Measurements from ENCODE around the gene UNK. TPM values are rescaled to one million over a fixed set of nuclear protein-coding genes. Genes with fewer than 3 reads are reported as not detected.
"Not testable (repeated sequence)": the region's sequence is repeated elsewhere in the genome, so short reads cannot be mapped to it uniquely, and the experiment has no call there.

UNK gene
- total RNA-seq, 1 donor from 2014 or later = 16.9 TPM

DNA sequence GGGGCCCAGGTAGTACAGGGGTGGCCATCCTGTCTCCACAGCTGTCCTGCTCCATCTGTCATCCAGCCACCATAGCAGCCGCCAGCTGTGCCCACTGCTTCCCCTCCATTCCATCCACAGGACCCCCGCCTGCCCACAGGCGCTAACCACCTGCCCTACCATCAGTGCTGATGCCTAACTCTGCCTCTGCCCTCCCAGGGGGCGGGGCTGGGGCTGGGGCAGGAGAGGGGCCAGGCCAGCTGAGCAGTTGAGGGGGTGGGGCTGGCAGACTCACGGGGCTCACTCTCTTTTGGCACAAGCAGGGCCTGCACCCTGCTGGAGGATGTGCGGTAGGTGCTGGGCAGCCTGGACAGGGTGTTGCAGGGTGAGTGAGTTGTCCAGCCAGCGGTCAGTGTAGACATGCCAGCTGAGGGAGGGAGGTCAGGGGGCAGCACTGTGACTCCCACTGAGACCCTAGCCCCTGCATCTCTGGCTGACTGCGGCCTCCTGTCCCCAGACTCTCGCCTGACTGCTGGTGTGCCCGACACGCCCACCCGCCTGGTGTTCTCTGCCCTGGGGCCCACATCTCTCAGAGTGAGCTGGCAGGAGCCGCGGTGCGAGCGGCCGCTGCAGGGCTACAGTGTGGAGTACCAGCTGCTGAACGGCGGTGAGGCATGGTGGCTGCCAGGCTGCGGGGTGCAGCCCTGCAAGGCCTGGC is 29.3 kb upstream of the UNK start:
- peak; percentile 88 for DNase-seq

DNA sequence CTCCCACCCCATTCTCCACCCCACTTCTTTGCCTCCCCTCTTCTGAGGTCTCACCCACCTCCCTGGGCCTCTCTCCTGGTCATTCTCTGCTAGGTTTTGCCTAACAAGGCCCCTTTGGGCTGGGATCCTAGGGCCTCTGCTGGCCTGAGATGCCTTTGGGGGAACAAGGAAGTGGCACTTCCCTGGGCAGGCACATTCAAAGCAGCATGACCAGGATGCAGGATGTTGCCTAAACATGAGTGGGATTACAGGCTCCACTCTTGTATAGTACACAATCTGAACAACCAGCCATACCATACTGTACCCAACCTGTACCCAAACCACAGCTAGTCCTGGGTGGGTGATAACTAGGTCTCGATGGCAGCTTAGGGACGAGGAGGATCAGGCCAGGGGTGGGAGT is 28.6 kb upstream of the UNK start:
- DNase-seq = no peak

DNA sequence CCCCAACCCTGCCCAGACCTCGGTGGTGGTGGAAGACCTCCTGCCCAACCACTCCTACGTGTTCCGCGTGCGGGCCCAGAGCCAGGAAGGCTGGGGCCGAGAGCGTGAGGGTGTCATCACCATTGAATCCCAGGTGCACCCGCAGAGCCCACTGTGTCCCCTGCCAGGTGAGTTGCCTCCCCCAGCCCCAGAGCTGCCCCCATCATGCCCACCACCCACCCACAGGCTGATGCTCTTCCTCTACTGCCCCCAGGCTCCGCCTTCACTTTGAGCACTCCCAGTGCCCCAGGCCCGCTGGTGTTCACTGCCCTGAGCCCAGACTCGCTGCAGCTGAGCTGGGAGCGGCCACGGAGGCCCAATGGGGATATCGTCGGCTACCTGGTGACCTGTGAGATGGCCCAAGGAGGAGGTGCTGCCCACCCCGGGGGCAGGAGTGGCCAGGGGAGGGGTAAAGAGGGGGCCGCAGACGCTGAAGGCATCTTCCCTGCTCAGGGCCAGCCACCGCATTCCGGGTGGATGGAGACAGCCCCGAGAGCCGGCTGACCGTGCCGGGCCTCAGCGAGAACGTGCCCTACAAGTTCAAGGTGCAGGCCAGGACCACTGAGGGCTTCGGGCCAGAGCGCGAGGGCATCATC is 28.0 kb upstream of the UNK start:
- DNase-seq = no peak

DNA sequence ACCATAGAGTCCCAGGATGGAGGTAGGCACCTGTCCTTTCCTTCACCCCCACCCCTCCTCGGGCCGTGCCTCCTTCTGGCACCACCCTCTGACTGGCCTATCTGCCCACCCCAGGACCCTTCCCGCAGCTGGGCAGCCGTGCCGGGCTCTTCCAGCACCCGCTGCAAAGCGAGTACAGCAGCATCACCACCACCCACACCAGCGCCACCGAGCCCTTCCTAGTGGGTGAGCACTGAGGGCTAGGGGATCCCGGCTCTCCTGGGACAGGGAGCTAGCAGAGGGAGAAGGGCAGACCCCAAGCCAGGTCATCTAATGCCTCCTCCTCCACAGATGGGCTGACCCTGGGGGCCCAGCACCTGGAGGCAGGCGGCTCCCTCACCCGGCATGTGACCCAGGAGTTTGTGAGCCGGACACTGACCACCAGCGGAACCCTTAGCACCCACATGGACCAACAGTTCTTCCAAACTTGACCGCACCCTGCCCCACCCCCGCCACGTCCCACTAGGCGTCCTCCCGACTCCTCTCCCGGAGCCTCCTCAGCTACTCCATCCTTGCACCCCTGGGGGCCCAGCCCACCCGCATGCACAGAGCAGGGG is 27.4 kb upstream of the UNK start:
- no peak for DNase-seq

DNA sequence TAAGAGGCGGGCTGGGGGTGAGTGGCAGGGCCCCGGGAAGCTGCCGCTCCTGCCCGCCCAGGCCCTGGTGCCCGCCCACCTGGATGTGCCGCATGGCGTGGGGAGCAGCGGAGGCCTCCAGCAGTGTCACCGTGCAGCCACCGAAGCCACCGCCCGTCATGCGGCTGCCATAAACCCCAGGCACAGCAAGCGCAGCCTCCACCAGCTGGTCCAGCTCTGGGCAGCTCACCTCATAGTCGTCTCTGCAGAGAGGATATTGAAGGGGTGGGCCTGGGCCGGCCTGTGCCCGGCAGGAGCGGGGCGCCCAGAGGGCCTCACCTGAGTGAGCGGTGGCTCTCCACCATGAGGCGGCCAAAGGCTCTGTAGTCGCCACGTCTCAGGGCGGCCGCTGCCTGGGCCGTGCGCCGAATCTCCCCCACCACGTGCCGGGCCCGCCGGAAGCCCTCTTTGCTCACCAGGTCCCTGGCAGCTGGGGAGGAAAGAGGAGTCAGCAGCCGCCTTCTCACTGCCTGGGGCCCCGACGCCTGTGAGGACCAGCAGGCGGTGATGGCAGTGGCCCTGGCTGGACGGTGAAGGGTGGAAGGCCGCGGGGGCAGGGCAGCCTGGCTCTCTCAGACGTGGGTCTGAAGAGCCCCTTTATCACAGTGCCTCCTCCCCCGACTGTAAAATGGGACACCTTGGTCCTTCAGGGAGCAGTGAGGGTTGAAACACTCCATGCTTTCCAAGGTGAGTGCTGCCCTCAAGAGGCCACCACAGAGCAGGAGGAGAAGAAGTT is 26.3 kb upstream of the UNK start:
- no peak for DNase-seq

DNA sequence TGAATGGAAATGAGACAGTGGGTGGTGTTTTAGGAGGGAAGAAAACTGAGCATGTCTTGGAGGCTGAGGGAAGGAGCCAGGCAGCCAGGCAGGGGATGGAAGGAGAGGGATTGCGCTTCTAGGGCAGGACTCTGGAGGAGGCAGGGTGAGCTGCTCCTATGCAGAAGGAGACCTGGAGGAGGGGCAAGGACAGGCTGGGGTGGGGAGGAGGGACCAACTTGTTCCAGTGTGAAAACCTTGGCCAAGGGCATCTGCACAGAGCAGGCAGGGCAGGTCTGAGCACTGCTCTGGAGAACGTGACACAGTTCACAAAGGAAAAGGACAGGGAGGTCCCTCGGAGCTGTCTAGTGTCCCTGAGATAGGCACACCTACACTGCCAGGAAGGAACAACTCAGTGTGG is 25.1 kb upstream of the UNK start:
- DNase-seq = no peak

DNA sequence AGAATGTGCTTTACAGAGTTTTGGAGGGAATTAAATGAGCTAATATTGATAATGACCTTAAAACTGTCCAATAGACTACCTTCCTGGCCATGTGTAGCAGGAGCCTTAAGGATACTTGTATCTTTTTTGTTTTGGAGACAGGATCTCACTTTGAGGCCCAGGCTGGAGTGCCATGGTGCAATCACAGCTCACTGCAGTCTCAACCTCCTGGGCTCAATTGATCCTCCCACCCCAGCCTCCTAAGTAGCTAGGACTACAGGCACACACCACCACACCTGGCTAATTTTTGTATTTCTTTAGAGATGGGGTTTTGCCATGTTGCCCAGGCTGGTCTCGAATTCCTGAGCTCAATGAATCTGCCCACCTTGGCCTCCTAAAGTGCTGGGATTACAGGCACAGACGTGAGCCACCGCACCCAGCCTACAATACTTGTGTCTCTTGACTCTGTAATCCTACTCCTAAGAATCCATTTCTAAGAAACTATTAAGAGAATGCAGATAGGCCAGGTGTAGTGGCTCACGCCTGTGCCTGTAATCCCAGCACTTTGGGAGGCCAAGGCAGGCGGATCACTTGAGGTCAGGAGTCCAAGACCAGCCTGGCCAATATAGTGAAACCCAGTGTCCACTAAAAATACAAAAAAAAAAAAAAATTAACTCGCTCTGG is 24.5 kb upstream of the UNK start:
- DNase-seq = not testable (repeated sequence)

DNA sequence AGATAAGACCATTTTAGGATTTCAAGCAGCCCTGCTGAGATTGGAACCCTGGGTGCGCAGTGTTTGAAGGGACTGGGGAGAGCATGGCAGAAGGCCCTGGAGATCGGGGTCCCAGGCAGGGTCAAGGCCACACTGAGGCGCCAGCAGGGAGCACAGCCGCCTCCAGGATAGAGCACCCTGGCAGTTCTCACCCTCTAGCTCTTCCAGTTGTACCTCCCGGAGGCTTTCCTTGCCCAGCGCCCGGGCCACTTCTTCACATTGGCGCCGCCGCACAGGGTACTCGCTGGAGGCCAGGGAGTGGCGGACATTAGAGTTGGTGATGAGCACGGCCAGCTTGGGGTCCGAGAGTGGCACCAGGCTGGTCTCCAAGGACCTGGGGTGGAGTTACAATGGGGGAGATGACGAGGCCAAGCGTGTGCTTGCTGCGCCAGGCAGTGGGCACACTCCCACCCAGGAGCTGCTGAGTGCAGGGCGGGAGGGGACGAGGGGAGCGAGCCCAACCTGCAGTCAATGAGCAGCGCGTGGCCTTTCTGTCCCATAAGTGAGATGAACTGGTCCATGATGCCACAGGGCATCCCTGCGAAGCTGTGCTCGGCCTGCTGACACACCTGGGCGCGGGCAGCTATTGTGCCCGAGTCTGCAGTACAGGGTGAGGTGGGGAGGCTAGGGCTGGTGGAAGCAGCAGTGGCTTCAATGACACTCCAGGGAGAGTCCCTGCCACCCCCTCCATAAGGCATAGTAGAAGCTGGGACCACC is 21.9 kb upstream of the UNK start:
- no peak for DNase-seq

DNA sequence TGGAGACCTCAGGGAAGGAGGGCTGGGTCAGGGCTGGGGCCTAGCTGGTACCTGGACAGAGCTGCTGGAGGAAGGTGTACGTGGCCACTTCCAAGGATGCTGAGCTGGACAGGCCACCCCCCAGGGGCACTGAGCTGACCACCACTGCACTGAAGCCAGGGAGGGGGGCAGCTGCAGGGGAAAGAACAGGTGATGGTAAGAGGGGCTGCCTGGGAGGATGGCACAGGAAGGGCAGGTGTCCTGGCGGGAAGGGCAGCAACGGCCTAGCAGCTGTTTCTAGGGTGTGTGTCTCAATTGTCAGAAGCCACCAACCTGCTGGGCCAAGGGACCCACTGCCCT is 21.4 kb upstream of the UNK start:
- no peak for DNase-seq

DNA sequence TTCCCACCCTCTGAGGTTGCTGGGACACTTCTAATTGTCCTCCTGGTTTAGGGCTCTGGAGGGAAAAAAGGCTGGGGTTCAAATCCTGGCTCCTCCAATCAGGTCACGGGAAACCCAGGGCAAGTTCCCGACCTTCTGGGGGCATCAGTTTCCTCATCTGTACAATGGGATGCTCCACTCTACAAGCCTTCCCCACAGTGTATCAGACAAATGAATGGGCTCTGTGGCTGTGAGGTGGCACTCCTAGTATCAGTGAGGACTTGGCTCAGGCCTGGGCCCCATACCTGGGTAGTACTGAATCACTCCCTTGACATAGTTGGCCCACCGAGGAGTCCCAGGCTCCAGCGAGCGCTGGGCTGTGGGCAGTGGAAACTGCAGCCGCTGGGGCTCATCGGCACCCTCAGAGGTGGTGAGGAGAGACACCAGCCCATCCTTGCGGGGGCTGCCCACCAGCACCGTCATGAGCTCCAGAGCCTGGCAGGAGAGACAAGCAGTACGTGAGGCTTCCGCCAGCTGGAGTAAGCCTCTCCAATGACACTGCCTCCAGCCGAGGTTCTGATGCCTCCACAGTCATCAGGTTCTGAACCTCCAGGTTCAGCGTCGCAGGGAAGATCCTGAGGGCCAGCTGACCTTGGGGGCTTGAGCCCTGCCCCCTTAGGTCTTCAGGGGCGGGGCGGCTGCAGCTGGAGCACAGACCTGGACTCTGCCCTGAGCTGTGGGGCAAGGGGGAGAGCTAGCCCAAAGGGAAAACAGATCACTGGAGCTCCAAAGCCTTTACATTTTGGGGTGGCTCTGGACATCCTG is 20.8 kb upstream of the UNK start:
- DNase-seq = no peak

DNA sequence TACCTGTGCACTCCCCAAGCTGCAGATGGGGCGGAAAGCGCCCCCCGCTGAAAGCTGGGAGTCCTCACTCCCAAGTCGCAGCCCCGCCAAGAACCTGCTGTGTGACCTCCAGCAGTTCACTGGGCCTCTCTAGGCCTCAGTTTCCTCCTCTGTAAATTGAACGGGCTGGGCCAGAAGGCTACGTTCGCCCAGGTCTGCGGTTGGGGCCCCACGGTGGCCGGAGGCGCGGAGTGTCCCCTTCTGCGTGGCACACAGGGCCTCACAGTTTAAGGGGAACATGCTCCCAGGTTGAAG is 20.2 kb upstream of the UNK start:
- DNase-seq = no peak

DNA sequence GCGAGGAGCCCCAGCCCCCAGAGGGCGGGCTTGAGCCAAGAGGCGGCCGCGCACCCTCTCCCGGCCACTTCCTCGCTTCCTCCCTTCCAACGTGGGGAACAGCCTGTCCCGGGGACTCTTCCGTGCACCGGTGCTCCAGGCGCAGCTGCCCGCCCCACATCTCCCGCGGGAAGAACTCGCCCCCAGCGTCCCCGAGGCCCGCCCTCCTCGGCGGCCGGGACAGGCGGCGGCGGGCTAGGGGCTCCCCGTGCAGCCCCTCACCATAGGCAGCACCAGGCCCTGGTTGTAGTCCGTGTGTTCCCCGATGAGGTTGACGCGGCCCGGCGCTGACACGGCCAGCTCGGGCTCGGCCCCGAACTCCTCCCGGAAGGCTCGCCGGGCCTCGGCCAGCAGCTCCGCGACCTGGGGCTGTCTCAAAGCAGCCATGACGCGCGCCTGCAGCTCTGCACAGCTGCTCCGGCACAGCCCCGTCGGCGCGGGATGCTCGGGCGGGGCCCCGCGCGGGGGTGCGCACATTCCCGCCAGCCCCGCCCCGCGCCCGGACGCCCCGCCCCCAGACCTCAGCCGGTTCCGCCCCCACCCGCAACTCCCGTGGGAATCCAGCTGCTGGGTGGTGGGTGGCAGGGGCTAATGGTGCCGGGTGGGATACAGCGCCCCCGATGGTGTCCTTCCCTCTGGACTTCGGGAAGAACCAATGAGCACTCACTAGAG is 19.7 kb upstream of the UNK start, which contains the start of gene GALK1:
GALK1 (minus strand) TSS at position 482 of the 711 bp plus-strand sequence; CDS start at position 426, 56 bp downstream.
- DNase-seq = peak; percentile 88

DNA sequence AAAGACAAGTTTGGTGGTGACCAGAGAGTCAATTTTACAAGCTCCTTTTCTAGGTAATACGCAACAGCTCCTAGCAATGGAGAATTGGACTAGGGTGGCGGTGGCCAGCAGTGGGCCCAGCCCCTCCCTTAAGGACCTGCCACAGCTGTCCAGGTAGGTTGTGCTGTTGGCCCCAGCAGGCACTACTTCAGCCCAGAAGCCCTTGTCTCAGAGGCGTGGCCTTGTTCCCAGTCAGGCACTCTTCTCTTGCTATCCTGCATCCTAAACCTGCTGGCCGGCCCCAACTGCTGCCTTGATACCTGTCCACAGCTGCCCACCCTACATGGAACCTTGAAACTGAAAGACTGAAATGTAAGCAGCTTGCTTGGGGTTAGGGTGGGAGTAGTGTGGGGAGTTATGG is 18.6 kb upstream of the UNK start:
- no peak for DNase-seq

DNA sequence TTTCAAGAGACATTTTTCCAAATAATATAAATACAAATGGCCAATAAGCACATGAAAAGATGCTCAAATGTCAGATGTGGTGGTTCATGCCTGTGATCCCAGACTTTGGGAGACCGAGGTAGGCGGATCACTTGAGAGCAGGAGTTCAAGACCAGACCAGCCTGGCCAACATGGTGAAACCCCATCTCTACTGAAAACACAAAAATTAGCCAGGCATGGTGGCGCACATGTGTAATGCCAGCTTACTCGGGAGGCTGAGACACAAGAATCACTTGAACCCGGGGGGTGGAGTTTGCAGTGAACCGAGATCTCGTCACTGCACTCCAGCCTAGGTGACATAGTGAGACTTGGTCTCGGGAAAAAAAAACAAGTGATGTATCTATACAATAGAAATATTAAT is 16.7 kb upstream of the UNK start:
- DNase-seq = no peak

DNA sequence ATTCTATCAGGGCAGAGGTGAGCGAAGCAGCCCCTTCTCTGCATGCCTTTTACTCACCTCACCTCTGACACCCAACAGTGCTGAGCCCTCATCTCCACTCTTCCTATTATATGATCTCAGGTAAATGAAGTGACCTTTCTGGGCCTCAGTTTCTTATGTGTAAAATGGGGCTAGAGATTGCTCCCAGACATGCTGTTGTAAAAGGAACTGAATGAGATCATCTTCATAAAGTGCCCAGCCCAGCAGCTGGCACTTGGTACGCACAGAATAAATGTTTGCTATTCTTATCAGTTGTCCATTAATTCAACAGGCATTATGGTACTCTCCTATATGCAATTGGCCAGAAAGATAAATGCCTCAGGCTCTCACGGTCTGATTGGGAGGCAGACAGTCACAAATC is 15.1 kb upstream of the UNK start:
- no peak for DNase-seq

DNA sequence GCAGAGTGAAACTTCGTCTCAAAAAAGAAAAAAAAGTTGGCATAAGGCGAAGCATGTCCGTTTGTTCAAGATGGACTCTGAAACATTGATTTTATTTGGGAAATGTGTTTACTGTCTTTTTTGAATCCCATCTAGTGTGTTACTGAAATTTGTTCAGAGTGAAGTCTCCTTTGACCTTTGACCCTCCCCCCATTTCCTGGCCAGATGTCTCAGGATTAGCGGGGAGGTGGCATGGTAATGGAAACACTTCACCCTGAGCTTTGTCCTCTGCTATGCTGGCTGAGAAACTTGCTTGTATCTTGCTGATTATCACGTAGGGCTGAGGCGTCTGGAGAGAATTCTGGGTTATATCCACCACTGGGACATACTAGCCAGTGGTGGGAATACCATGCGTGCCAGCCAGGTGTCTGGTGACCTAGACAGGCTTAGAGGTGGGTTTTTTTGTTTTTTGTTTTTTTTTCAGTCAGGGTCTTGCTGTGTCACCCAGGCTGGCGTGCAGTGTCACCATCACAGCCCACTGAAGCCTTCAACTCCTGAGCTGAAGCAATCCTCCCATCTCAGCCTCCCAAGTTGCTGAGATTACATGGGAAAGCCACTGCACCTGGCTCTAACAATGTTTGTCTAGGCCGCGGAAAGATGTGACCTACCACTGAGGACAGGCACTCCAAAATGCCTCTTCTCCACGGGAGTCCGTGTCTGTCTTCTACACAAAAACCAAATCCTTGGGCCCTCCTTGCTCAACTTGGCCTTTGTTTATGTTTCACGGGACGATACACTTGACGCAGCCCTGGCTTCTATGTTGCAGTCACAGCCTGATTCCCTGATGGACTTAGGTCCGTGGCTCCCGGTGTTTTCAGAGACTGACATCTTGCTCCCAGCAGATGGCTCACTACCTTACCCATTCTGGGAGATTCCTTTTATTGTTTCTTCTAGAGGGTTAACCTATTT is 13.0 kb upstream of the UNK start:
- DNase-seq = no peak

DNA sequence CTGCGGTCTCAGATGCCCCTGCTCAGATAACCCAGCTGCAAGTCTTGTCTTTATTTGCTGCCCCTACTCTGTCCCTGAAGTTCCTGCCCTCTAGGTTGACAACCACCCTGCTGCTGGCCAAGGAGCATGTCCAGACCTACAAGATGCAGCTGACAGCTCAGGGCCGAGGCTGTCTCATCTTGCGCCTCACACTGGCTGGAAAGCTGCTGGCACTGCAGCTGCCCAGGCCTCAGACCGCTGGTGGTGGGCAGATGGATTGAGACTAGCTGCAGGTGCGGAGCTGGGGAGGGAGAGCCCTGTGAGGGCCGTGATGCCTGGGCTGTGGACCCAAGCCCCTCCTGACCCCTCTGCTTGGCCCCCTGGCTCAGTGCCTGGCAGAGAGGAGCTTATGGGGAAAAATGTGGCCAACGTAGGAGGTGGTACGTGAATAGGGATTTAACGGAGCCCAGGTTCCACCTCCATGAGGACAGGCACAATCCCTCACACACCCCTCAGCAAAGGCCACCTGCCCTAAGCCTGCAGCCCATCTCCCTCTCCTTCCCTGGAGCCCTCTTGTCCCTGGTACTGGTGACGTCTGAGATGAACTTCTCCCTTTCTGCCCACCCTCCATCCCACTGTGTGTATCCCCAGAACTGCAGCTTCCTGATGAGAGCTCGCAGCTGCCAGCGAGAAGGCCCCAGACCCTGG is 11.3 kb upstream of the UNK start:
- DNase-seq = peak; percentile 79

DNA sequence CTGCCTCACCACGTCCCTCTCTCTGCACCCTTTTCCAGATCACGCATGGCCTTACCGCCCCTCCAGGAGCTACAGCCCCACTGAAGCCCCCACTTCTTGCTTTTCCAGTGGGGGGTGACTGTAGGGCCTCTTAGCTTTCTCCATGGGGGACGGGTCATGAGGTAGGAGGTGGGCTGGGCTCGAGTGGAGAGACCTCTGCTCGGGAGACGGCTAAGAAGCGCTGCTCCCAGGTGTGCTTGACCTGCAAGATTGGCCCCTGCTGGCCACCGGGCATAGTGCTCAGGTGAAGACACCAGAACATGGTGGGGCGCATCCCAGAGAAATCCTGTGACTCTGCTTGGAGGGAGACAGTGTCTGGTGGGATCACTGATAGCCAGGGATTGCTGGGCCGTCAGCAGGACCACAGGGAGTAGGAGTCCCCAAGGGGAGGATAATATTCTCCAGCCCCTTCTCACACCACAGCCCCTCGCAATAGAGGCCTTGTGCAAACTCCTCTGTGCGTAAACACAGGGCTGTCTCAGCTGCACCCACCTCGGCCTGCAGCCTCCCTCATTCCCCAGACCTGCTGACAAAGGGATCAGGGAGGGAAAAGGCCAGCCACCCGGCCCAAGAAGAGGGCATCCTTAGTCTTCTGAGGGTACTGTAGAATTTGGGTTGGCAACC is 10.7 kb upstream of the UNK start:
- peak; percentile 51 for DNase-seq
